Fibroblast of lung (primary cell): Measurements from ENCODE around the gene IGF2R. TPM values are rescaled to one million over a fixed set of nuclear protein-coding genes. Genes with fewer than 3 reads are reported as not detected.
"Not testable (repeated sequence)": the region's sequence is repeated elsewhere in the genome, so short reads cannot be mapped to it uniquely, and the experiment has no call there.

Experiments used
- DNase-seq, 2 donors: peaks; one replicate each; pipeline versions ENCODE4 v3.0.0 to v3.0.0-alpha.2; 2010; ENCODE audit warnings: low read depth in 2 of 2
- H2AFZ ChIP-seq: 2 replicates; pipeline ENCODE4 v1.5.1; 2012; ENCODE audit warnings: low read length, control low read depth, inconsistent platforms
- H3K27ac ChIP-seq: 2 replicates; pipeline ENCODE4 v1.5.1; 2011; ENCODE audit warnings: low read length, control low read depth; ENCODE audit not compliant: insufficient read depth
- H3K27me3 ChIP-seq: 2 replicates; pipeline ENCODE4 v1.5.1; 2011; ENCODE audit warnings: mild to moderate bottlenecking, low read length; ENCODE audit not compliant: control insufficient read depth, insufficient read depth
- H3K36me3 ChIP-seq: 2 replicates; pipeline ENCODE4 v1.5.1; 2011; ENCODE audit warnings: low read length; ENCODE audit not compliant: control insufficient read depth, insufficient read depth
- H3K4me1 ChIP-seq: 2 replicates; pipeline ENCODE4 v1.5.1; 2011; ENCODE audit warnings: low read length; ENCODE audit not compliant: control insufficient read depth, insufficient read depth; ENCODE audit errors: extremely low read depth
- H3K4me2 ChIP-seq: 2 replicates; pipeline ENCODE4 v1.5.1; 2011; ENCODE audit warnings: low read length, control low read depth; ENCODE audit not compliant: insufficient read depth; ENCODE audit errors: extremely low read depth
- H3K4me3 ChIP-seq, 4 experiments: fragments of 200-600 bp in 1 of 4; sonication (generic) in 1 of 4; replicated peaks in 1 of 4; 2 replicates each; pipeline ENCODE4 v1.5.1; 2011 to 2016; ENCODE audit warnings: low read length in 4 of 4, low read depth in 3 of 4, mild to moderate bottlenecking in 3 of 4, control low read depth in 2 of 4, inconsistent platforms in 1 of 4, mixed read lengths in 1 of 4; ENCODE audit not compliant: insufficient read depth in 1 of 4; ENCODE audit errors: control extremely low read depth in 1 of 4
- H3K79me2 ChIP-seq: 2 replicates; pipeline ENCODE4 v1.5.1; 2012; ENCODE audit warnings: mild to moderate bottlenecking, low read length, inconsistent platforms; ENCODE audit not compliant: control insufficient read depth, insufficient read depth
- H3K9ac ChIP-seq: 2 replicates; pipeline ENCODE4 v1.5.1; 2011; ENCODE audit warnings: mild to moderate bottlenecking, low read length, control low read depth; ENCODE audit not compliant: insufficient read depth
- H3K9me3 ChIP-seq: 2 replicates; pipeline ENCODE4 v1.5.1; 2012; ENCODE audit warnings: low read depth, low read length; ENCODE audit not compliant: control insufficient read depth, insufficient read depth
- H4K20me1 ChIP-seq: 2 replicates; pipeline ENCODE4 v1.5.1; 2011; ENCODE audit warnings: low read length; ENCODE audit not compliant: control insufficient read depth, insufficient read depth; ENCODE audit errors: extremely low read depth
- EZH2 ChIP-seq: IDR thresholded peaks from 2 replicates; pipeline ENCODE4 v1.5.1; 2012; ENCODE audit warnings: low read length, control low read depth, mild to moderate bottlenecking; ENCODE audit errors: missing control alignments
- polyA plus RNA-seq, 2 donors: library from polyadenylated mRNA; depleted of rRNA in 1 of 2; stranded (reverse) in 1 of 2; unstranded in 1 of 2; fragments of >200 nt; gene quantifications; 2 replicates each; pipeline ENCODE4 v1.2.1, GENCODE V29; 2011 to 2012; ENCODE audit warnings: missing spikeins in 1 of 2
- total RNA-seq: library from RNA; depleted of rRNA; stranded (reverse); fragments of >200 nt; gene quantifications from 2 replicates; pipeline ENCODE4 v1.2.1, GENCODE V29; 2014
- TF ChIP-seq, protein P1 (sequence below), 2 donors: IDR thresholded peaks in 1 of 2; conservative IDR thresholded peaks in 1 of 2; 1 replicate in 1 of 2; 2 replicates in 1 of 2; pipeline ENCODE4 v1.5.1; 2011 to 2012; ENCODE audit warnings: low read length in 2 of 2, control low read depth in 1 of 2, inconsistent platforms in 1 of 2, low read depth in 1 of 2, mild to moderate bottlenecking in 1 of 2

Gene IGF2R
- total and polyA plus RNA-seq, 2 donors (not counting 1 experiment from before 2014, with no cell fraction given), result 37.6 to 300 TPM

DNA sequence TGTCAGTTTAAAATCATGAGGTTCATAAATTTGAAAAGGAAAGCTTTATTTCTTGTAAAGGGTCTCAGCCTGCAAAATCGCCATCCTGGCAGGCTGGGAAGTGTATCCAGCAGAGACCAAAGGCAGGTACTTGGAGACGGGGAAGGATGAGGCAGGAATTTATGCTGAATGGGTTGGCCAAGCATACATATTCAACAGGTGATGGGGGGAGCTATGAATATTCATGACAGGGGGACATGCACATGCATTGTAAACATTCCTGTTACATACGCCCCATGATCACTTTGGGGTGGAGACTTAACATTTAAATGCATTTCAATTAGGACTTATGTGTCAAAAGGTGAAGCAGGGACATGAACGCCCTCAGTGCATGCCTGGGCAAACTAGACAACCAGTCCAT, 142.9 kb downstream of the IGF2R start:
- no peak overlapping the region for H3K4me3 ChIP-seq
- H3K4me2 ChIP-seq, result no peak overlapping the region
- no peak overlapping the region for H2AFZ ChIP-seq
- no peaks in the 10 kb centered on the region for H3K79me2 ChIP-seq
- no peaks in the 10 kb centered on the region for H3K9me3 ChIP-seq
- no peaks in the 10 kb centered on the region for H3K4me1 ChIP-seq
- H3K27ac ChIP-seq, result no peak overlapping the region
- H4K20me1 ChIP-seq, result no peaks in the 10 kb centered on the region
- peaks cover 12% of the 10 kb centered on the region for H3K36me3 ChIP-seq
- no peak for DNase-seq
- H3K9ac ChIP-seq, result no peak overlapping the region
- H3K27me3 ChIP-seq, result no peaks in the 10 kb centered on the region
- TF ChIP-seq, protein P1, sequence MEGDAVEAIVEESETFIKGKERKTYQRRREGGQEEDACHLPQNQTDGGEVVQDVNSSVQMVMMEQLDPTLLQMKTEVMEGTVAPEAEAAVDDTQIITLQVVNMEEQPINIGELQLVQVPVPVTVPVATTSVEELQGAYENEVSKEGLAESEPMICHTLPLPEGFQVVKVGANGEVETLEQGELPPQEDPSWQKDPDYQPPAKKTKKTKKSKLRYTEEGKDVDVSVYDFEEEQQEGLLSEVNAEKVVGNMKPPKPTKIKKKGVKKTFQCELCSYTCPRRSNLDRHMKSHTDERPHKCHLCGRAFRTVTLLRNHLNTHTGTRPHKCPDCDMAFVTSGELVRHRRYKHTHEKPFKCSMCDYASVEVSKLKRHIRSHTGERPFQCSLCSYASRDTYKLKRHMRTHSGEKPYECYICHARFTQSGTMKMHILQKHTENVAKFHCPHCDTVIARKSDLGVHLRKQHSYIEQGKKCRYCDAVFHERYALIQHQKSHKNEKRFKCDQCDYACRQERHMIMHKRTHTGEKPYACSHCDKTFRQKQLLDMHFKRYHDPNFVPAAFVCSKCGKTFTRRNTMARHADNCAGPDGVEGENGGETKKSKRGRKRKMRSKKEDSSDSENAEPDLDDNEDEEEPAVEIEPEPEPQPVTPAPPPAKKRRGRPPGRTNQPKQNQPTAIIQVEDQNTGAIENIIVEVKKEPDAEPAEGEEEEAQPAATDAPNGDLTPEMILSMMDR (conservative IDR thresholded peaks at IDR 0.05 in 1 of 2, IDR thresholded peaks at IDR 0.05 in 1 of 2; ENCODE audit: low read depth in 1 of 2, low read length in 2 of 2), result no peak
- TF ChIP-seq EZH2, result no peak

DNA sequence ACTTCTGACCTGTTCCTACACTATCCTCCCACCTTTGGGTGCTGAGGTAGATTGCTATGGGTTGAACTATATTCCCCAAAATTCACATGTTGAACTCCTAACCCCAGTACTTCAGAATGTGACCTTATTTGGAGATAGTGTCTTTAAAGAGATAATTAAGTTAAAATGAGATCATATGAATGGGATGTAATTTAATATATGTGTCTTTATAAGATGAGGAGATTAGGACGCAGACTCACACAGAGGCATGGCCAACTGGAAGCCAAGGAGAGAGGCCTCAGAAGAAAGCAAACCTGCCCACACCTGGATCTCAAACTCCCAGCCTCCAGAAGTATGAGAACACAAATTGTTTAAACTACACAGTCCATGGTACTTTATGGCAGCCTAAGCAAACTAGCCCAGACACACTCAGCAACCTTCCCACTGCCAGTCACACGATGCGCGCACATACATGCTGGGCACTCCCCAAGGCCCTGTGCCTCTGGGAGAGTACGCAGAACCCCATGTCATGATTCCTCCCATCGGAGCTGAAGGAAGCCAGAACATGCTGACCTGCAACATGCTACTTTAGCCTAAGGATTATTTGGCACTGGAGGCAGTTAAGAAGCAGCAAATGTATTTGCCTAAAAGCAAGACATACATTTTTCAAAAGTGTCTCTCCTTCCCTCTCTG, 143.9 kb downstream of the IGF2R start:
- DNase-seq, result no peak
- no peak overlapping the region for H3K4me3 ChIP-seq
- H3K9me3 ChIP-seq, result no peaks in the 10 kb centered on the region
- H3K36me3 ChIP-seq, result peaks cover 9% of the 10 kb centered on the region
- H3K27ac ChIP-seq, result no peak overlapping the region
- no peak for TF ChIP-seq EZH2
- TF ChIP-seq, protein P1 (conservative IDR thresholded peaks at IDR 0.05 in 1 of 2, IDR thresholded peaks at IDR 0.05 in 1 of 2; ENCODE audit: low read depth in 1 of 2, low read length in 2 of 2), result no peak
- no peak overlapping the region for H2AFZ ChIP-seq
- no peak overlapping the region for H3K4me2 ChIP-seq
- H3K9ac ChIP-seq, result no peak overlapping the region
- H3K4me1 ChIP-seq, result no peaks in the 10 kb centered on the region
- no peaks in the 10 kb centered on the region for H3K27me3 ChIP-seq
- no peaks in the 10 kb centered on the region for H3K79me2 ChIP-seq
- no peaks in the 10 kb centered on the region for H4K20me1 ChIP-seq

DNA sequence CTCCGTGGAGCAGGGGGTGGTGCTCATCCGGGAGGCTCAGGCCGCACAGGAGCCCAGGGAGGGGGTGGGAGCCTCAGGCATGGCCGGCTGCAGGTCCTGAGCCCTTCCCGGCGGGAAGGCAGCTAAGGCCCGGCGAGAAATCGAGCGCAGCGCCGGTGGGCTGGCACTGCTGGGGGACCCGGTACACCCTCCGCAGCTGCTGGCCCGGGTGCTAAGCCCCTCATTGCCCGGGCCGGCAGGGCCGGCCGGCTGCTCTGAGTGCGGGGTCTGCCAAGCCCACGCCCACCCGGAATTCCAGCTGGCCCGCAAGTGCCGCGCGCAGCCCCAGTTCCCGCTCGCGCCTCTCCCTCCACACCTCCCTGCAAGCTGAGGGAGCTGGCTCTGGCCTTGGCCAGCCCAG, 145.7 kb downstream of the IGF2R start:
- not testable (repeated sequence) for DNase-seq, H3K9me3 ChIP-seq, H3K27me3 ChIP-seq, H3K9ac ChIP-seq, H4K20me1 ChIP-seq, H3K4me3 ChIP-seq, H3K27ac ChIP-seq, H3K79me2 ChIP-seq, H3K36me3 ChIP-seq, H2AFZ ChIP-seq, H3K4me2 ChIP-seq, H3K4me1 ChIP-seq
